ENCODE results near the gene KCNQ1.

The KCNQ1 gene

DNA sequence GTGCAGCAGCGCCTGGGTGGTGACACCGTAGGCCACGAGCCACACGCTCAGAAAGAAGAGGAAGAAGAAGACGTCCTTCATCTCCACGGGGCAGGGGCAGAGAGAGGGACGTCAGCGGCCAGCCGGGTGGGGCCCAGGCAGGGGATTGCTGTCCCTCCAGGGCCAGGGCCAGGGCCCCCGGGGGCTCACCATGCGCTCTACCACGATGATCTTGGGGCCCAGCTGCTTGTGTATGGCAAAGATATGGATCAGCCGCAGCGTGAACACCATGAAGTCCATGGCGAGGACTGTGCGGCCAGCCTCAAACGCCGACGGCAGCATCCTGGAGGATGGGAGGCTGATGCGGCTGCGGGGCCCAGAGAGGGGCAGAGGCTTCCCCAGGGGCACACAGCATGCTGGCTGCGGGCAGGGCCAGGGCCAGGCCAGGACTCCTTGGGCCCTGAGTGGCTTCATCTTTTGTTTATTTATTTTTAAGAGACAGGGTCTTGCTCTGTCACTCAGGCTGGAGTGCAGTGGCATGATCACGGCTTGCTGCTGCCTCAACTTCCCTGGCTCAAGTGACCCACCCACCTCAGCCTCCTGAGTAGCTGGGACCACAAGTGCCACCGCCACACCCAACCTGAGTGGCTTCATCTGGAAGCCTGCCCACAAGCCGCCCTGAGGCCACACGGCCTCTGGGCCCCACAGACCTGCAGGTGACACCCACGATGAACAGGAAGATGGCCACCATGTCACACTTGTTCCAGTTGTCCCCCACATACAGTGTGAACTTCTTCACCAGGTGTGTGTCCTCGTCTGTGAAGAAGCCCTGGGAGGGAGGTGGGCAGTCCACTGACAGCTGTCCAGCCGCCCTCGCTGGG, 33.1 kb upstream of the KCNQ1 start:
- no peak for DNase-seq

DNA sequence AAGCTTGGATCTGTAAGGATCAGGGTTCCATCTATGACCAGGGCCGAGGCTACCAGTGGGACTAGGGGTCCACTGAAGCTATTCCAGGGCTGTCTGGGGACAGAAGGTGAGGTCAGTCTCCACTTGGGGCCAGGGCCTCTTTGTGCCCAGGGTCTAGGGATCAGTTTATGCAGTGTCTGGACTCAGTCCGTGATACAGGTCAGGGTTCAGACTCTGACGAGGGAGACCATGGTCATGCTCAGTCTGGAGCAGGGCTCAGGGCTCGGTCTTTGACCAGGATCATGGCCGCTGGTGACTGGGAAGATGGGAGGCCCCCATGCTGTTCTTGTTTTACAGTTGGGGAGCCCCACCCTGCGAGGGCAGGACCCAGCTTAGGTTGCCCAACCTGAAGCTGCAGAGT, 32.5 kb upstream of the KCNQ1 start:
- no peak for DNase-seq

GRCh38 chr11:2413742-2414579, 30.8 kb upstream of the KCNQ1 start:
- no peak for DNase-seq

DNA sequence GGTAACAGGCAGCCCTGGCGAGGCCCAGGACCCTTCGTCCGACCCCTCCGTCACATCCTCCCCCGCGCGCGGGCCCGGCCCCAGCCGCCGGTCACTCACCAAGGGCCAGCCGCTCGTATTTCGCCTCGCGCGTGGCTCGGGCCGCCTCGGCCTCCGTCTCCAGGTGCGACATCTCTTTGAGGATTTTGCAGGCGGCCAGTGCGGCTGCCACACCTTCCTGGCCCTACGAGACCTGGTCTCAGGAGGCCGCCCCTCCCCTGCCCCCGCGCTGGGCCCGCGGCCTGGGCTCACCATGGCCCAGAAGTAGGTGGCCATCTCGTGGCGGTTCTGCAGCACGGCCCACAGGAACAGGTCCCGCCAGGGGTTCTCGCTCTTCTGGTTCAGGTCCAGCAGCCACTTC, 30.2 kb upstream of the KCNQ1 start:
- DNase-seq: no peak

DNA sequence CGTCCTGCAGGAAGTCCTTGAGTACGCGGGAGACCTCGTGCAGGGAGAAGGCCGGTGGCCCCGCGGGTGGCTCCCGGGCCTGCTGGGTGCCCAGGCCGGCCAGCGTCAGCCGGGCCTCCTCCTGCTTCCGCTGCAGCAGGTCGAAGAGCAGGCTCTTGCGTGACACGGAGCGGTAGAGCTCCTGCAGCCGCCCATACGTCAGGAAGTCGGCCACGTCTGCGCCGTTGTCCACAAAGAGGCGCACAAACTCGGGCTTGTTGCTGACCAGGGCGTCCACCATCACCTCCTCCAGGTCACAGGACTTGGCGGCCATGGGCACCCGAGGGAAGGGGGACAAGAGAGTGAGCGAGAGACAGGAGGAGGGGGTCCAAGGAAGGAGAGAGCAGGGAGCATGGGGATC, 29.6 kb upstream of the KCNQ1 start:
- no peak for DNase-seq

DNA sequence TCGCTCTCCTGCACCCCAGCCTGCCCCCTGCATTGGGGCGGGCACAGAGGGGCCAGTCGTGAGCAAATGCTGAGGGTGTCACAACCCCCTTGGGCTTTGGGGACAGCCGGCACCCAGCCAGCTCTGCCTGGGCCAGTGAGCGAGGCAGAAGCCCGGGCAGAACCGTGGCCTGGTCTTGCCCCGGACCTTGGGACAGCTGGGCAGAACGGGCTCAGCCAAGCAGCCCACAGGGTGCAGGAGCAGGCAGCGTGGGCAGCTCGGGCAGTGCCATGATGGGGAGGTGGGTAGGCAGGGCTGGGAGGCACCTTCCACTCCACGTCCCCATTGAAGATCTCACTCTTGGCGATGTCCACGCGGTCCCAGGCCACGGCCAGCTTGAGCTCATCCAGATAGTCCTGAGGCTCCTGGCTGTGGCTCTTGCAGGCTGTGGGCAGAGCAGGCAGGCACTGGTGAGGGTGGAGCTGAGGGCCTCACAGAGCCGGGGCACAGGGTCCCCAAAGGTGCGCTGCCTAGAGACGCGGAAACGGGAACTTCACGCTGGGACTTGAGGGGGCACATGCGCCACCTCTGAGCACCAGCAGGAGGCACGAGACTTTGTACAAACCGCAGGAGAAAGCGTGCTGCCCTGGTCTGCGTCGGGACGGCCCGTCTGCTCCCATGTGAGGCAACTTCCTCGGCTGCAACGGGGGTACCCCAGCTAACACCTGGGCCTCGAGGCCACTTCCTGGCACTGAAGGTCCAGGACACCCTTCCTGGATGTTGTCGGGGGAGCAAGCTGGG, 29.0 kb upstream of the KCNQ1 start:
- DNase-seq: no peak

- DNase-seq: no peak
These were observed 28.0 kb upstream of the KCNQ1 start for GRCh38 chr11:2416765-2417164.

DNA sequence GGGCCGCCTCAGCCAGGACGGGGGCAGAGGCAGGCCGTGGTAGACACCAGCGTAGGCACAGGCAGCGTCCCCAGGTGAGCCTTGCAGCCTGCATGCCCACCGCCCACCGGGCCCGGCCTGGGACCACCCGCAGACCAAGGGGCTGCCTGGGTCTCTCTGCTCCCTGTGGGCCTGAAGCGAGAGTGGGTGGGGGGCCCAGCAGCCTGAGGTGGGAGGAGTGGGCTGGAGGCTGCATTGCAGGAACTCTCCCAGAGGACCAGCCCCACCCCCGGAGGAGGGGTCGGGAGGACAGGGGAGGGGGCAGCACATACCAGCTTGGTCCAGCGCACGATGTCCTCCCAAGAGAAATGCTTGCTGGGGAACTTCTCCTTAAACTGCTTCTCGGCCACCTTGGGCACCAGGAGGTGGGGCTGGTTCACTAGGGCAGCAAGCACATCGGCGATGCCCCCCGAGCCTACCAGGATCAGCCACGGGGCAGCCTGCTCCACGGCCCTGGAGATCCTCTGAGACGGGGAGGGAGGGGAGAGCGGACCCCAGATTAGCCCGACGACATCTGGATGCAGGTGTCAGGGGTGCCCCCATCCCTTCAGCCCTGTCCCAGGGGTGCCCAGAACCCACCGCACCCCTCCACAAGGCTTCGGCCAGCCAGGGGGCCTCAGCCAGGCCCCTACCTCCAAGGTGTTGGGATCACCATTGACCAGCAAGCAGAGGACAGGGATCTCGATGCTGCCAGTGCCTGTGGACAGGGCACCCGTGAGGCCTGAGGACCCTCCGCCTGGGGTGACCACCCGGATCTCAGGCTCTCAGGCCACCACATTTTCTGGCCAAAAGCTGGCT, 26.7 kb upstream of the KCNQ1 start:
- no peak for DNase-seq

GRCh38 chr11:2418693-2419360, 26.0 kb upstream of the KCNQ1 start:
- DNase-seq: no peak

GRCh38 chr11:2419638-2420501, 24.9 kb upstream of the KCNQ1 start:
- DNase-seq: peak; percentile 73

- DNase-seq: peak; percentile 72
These were observed 24.1 kb upstream of the KCNQ1 start for GRCh38 chr11:2420502-2421225.

- no peak for DNase-seq
These were observed 23.4 kb upstream of the KCNQ1 start for GRCh38 chr11:2421226-2421994.

DNA sequence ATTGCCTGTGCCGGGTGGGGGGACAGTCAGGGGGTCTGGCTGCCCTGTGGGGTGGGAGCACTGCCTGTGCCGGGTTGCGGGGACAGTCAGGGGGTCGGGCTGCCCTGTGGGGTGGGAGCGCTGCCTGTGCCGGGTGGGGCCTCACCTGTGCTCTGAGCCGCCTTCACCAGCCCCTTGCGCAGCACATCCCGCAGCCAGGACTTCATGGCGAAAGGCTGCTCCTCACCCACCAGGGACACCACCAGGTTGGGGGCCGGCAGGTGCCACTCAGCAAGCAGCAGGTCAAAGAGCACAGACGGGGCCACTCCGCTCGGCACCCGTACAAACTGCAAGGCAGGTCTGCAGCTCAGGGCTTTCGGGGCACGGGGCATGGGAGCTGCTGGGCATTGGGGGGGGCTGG, 22.8 kb upstream of the KCNQ1 start:
- DNase-seq: no peak

GRCh38 chr11:2422461-2423156, 22.2 kb upstream of the KCNQ1 start:
- DNase-seq: no peak

GRCh38 chr11:2423157-2424025, 21.4 kb upstream of the KCNQ1 start:
- DNase-seq: no peak

DNA sequence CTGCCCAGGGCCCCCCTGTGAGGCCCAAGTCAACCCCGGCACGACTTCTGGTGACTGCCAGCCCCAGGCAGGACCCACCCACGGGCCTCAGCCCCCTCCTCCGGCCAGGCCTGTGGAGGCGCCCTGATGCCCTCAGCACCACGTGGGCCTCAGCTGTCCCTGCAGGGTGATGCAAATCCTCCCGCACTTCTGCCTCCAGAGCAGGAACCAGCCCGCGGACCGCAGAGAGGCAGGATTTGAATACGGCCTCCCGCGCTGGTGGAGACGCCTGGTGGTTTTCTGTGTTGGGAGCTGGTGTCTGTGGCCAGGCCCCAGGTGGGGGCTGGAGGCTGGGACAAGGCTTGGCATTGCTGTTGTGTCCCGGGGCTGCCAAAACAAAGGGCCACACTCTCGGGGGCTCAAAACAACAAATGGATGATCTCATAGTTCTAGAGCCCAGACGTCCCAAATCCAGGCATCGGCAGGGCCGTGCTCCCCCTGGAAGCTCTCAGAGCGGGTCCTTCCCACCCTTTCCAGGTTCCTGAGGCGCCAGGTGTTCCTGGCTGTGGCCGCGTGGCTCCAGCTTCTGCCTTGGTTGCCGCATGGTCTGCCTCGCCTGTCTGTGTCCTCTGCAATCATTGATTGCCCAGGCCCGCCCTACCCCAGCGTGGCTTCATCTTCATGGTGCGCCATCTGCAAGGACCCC, 19.9 kb upstream of the KCNQ1 start:
- no peak for DNase-seq

DNA sequence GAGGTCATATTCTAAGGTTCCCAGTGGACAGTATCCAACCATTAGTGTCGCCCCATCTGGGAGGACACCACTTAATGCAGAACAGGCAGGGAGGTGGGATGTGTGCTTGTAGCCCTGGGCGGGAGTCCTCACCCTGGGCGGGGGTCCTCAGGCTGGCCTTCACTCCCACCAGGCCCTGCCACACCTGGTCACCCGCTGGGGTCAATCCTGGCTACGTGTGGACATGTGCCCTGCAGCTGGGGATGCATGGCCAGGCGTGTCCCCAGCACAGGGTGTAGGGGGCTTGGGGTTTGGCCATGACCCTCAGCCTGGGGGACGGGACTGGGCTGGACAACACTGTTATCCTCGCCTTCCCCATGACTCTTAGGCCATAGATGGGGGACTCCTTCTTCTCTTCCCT, 19.3 kb upstream of the KCNQ1 start:
- no peak for DNase-seq
